ENCODE results near the gene MYO15A.

Gene MYO15A

DNA sequence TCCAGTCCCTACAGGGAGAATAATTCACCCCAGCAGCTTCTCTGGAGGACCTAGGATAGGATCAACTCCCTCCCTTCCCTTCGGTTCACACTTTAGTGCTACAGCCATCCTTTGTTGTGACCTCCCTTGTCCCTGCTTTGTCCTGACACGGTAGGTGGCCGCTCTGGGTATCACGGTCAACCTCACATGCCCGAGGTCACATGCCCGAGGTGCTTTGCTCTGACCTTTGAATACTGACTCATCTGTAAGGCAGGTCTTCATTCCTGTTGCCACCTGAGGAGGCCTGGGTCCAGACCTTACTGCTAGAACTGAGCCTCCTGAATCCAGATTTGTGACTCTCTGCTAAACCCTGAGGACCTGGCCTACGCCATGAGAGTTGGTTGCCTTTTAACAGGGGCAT, 94.8 kb downstream of the MYO15A start:
- TF ChIP-seq GATA2 (IDR thresholded peaks at IDR 0.05; ENCODE audit: low read depth, low read length) (no peak), GATA3 (IDR thresholded peaks at IDR 0.05; ENCODE audit: low read depth, low read length) (no peak)

- TF ChIP-seq GATA3 (IDR thresholded peaks at IDR 0.05; ENCODE audit: low read depth, low read length) (no peak), GATA2 (IDR thresholded peaks at IDR 0.05; ENCODE audit: low read depth, low read length) (no peak)
These were observed 97.3 kb downstream of the MYO15A start for GRCh38 chr17:18205861-18206260.

- TF ChIP-seq GATA3 (IDR thresholded peaks at IDR 0.05; ENCODE audit: low read depth, low read length) (no peak), GATA2 (IDR thresholded peaks at IDR 0.05; ENCODE audit: low read depth, low read length) (no peak)
These were observed 98.4 kb downstream of the MYO15A start for GRCh38 chr17:18206962-18207361.

- TF ChIP-seq GATA2 (IDR thresholded peaks at IDR 0.05; ENCODE audit: low read depth, low read length) (no peak), GATA3 (IDR thresholded peaks at IDR 0.05; ENCODE audit: low read depth, low read length) (no peak)
These were observed 99.5 kb downstream of the MYO15A start for GRCh38 chr17:18208092-18208491.

DNA sequence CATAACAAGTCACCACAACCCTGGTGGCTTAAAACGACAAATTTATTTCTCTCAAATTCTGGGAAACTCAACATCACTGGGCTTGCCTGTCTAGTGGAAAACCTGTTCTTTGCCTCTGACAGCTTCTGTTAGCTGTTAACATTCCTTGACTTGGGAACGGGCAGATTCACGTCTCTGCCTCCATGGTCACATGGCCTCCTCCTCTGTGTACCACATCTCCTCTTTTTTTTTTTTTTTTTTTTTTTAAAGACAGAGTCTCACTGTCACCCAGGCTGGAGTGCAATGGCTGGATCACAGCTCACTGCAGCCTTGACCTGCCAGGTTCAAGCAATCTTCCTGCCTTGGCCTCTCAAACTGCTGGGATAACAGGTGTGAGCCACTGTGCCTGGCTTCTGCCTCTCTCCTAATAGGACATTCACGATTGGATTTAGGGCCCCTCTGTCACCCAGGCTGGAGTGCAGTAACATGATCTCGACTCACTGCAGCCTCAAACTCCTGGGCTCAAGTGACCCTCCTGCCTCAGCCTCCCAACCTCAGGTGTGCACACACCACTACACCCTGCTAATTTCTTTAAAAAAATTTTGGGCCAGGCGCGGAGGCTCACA, 105.2 kb downstream of the MYO15A start:
- no peak for TF ChIP-seq GATA3 (IDR thresholded peaks at IDR 0.05; ENCODE audit: low read depth, low read length)
- TF ChIP-seq GATA2 (IDR thresholded peaks at IDR 0.05; ENCODE audit: low read depth, low read length) = no peak

DNA sequence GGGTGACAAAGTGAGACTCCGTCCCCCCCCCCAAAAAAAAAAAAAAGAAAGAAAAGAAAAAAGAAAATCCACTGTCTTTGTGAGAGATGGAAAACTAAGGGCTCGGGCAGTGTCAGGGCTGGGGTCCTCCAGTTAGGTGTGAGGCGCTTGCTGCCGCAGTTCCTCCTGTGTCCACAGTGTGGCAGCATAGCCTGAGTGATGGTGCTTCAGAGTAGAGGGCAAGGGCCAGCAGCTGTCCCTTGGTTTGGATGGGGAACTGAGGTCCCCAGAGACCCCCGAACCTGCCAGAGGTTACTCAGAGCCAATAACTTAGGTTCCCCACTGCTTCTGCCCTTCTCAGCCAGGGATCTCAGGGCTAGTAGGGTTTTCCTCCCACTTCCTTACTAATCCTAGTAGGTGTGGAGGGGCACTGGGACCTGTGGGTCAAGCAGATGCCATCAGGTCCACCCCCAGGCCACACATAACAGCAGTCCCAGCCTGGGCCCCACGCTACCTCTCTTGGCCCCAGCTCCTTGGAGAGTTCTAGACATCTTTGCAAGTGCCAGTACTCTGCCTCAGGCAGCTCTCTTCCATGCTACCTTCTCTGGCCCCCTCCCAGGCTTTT, 109.0 kb downstream of the MYO15A start:
- no peak for TF ChIP-seq GATA3 (IDR thresholded peaks at IDR 0.05; ENCODE audit: low read depth, low read length)
- TF ChIP-seq GATA2 (IDR thresholded peaks at IDR 0.05; ENCODE audit: low read depth, low read length) = no peak

- TF ChIP-seq GATA3 (IDR thresholded peaks at IDR 0.05; ENCODE audit: low read depth, low read length) = no peak
- no peak for TF ChIP-seq GATA2 (IDR thresholded peaks at IDR 0.05; ENCODE audit: low read depth, low read length)
These were observed 110.3 kb downstream of the MYO15A start for GRCh38 chr17:18218756-18219415.

- TF ChIP-seq GATA2 (IDR thresholded peaks at IDR 0.05; ENCODE audit: low read depth, low read length) = no peak
- no peak for TF ChIP-seq GATA3 (IDR thresholded peaks at IDR 0.05; ENCODE audit: low read depth, low read length)
These were observed 115.5 kb downstream of the MYO15A start for GRCh38 chr17:18224053-18224386.

GRCh38 chr17:18224387-18225120, 116.0 kb downstream of the MYO15A start:
- TF ChIP-seq GATA3 (IDR thresholded peaks at IDR 0.05; ENCODE audit: low read depth, low read length) = no peak
- no peak for TF ChIP-seq GATA2 (IDR thresholded peaks at IDR 0.05; ENCODE audit: low read depth, low read length)

DNA sequence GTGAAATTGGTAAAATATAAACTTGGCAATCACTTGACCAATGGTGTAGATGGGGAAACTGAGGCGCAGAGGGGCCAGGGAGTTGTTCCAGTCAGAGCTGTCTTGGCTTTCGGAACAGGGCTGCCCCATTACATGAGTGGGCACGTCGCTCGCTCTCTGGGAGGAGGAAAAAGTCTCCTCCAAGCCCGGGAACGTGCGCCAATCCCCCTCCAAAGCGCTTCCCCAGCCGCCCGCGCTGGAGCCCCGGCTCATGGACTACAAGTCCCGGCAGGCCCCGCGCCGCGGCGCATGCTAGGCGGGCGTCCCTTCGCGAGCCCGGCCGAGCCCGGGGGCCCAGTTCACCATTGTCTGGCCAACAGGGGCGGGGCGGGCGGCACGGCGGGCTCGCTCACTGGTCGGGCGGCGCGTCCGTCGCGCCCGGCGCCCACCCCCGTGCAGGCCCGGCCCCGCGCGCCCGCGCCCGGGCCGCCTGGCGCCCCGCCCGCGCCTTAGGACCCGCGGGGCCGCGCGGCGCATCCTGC, 116.6 kb downstream of the MYO15A start, which contains the start of gene LLGL1:
TSS of gene LLGL1 (plus strand) at position 515 of the 521 bp plus-strand sequence. CDS start 48 bp downstream, outside the sequence.
- no peak for TF ChIP-seq GATA3 (IDR thresholded peaks at IDR 0.05; ENCODE audit: low read depth, low read length)
- TF ChIP-seq GATA2 (IDR thresholded peaks at IDR 0.05; ENCODE audit: low read depth, low read length) = no peak

DNA sequence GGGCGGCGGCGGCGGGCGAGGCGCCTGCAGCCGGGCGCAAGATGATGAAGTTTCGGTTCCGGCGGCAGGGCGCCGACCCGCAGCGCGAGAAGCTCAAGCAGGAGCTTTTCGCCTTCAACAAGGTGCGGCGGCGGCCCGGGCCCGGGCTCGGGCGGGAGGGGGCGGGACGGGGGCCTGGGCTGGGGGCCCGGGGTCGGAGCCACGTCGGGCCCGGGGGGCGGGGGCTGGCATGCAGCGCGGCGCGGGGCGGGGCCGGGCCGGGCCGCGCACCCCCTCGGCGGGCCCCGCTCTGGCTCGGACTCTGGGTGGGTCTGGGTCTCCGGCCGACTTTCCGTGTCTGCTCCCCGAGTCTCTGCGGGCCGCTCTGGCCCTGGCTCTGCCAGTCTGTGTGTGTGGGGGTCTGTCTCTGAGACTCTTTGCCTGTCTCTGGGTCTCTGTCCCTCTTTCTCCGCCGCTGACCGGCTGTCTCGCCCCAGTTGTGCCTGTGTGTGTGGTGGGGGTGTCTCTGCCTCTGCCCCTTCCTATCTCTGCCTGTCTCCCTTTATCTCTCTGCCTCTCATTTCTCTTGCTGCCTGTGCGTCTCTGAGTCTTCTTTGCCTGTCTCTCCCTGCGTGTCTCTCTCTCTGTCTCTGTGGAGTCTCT, 117.2 kb downstream of the MYO15A start:
- no peak for TF ChIP-seq GATA3 (IDR thresholded peaks at IDR 0.05; ENCODE audit: low read depth, low read length)
- TF ChIP-seq GATA2 (IDR thresholded peaks at IDR 0.05; ENCODE audit: low read depth, low read length) = no peak

DNA sequence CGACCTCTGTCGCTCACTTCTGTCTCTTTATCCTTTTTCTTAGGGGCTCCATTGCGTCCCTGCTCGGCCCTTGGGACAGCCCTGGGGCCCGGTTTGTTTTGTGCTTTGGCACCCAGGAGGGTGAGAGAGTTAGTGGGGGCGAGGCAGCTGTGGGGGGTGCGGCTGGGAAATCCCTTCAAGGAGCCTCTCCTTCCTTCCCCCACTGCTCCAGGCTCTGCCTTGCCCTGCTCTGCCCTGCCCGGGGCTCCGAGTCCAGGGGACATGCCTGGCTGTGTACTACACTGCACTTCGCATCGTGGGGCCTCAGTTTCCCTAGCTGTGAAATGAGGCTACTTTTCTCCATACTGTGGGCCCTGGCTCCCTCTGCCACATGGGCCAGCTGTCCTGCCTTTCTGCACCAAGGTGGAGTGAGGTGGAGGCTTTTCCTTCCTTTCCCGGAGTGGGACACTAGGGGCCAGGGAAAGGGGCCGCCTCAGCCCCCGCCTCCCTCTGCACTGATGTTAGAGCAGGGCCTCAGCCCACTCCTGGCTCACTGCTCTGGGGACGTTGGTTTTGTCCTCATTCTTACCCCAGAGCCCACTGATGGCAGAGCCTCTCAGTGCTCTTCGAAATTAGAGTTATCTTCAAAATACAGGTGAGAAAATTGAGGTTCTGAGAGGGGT, 117.9 kb downstream of the MYO15A start:
- TF ChIP-seq GATA2 (IDR thresholded peaks at IDR 0.05; ENCODE audit: low read depth, low read length) (no peak), GATA3 (IDR thresholded peaks at IDR 0.05; ENCODE audit: low read depth, low read length) (no peak)

DNA sequence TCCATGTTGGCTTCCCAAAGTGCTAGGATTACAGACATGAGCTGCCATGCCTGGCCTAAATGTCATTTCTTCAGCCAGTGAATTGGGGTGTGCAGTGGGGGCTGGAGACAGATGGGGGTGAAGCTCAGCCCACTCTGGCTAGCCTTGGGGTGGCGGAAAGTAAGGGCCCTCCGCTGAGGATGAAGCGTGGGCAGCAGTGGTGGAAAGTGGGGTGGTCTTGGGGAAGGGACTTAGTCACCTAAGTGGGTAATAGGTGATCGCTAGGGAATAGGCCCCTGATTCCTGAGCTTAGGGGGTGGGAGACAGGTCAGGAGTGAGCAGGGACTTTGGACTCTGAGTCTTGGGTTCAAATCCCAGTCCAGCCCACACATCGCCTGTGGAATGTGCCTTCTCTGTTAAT, 119.1 kb downstream of the MYO15A start:
- TF ChIP-seq GATA2 (IDR thresholded peaks at IDR 0.05; ENCODE audit: low read depth, low read length) = no peak
- no peak for TF ChIP-seq GATA3 (IDR thresholded peaks at IDR 0.05; ENCODE audit: low read depth, low read length)

Data from SH-SY5Y (cell line).